ENCODE data around the gene TBCD. TPM values are rescaled to one million over a fixed set of nuclear protein-coding genes. Genes with fewer than 3 reads are reported as not detected.

The TBCD gene
- total RNA-seq, 2 donors from 2014 or later = 72.5 to 80.5 TPM

DNA sequence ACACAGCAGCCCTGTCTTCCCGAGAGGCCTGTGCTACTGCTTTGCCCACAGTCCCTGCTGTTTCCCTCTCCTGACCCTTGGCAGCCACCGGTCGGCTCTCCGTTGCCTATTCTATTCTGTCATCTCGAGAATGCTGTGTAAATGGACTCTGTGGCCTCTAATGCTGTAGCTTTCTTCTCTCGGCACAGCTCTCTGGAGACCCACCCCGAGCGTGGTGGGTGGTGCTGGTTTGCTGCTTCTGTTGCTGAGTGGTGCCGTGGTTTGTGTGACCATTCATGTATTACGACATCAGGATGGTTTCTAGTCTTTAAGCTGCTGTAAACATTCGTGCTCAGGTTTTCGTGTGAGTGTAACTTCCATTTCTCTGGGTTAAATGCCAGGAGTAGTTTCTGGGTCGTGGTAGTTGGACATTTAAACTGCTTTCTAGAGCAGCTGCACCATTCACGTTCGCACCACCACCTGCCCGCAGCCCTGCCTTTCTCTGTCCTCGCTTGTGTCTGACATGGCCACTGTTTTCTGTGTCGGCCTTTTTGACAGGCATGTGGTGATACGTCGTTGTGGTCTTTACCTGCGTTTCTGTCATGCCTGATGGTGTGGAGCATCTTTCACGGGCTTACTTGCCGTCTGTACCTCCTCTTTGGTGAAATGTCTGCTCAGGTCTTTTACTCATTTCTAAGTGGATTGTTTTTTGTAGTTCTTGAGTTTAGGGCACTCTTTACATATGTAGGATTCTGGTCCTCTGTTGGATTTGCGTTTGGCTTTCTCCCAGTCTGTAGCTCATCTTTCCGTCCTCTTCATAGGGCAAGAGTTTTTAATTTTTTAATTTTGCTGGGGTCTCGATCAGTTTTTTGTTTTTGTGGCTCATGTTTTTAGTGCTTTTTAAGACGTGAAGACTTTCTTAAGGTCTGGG lies 135.6 kb downstream of the TBCD start:
- no peak for DNase-seq (ENCODE audit: low spot score)
- intact Hi-C loops (cut with DNase I) = no loop called here

DNA sequence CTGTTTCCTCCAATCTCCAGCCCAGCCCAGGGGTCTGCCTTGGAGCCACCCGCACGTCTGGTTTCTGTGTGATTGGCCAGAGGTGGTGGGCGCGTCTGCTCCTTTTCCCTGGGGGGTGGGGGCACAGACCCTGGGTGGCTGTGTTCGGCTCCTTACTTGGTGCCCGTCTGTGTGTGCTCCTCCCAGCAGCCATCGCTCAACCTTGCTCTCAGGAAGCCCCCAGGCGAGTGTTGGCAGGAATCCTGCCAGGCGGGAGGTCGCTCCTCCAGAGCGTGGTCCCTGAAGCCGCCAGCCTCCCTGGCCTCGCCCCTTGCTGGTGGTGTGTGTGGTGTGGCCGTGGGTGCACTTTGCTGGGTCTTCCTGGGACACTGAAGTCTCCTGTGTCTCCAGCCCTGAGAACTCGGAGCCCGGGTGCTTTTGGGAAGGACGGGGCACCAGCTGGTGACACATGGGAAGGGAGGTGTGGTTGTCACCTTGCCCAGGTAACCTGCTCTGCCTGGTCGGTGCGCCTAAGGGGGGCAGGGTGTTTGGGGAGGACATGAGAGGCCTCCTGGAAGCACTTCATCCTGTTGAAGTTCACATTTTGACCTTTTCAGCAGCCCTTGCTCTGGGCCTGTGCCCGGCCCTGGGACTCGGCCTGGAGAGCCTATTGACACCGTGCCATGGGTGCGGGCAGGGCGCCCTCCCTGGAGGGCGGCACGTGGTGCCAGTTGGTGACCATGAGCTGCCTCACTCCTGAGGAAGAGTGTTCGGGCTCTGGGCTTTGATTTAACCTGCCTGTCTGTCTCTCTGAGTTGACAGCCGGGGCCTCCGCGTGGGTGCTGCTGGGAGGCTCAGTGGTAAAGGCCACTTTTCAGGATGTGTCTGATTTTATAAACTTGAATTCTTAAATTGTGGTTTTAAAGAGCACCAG lies 137.0 kb downstream of the TBCD start:
- intact Hi-C loops (cut with DNase I) = no loop called here
- no peak for DNase-seq (ENCODE audit: low spot score)

DNA sequence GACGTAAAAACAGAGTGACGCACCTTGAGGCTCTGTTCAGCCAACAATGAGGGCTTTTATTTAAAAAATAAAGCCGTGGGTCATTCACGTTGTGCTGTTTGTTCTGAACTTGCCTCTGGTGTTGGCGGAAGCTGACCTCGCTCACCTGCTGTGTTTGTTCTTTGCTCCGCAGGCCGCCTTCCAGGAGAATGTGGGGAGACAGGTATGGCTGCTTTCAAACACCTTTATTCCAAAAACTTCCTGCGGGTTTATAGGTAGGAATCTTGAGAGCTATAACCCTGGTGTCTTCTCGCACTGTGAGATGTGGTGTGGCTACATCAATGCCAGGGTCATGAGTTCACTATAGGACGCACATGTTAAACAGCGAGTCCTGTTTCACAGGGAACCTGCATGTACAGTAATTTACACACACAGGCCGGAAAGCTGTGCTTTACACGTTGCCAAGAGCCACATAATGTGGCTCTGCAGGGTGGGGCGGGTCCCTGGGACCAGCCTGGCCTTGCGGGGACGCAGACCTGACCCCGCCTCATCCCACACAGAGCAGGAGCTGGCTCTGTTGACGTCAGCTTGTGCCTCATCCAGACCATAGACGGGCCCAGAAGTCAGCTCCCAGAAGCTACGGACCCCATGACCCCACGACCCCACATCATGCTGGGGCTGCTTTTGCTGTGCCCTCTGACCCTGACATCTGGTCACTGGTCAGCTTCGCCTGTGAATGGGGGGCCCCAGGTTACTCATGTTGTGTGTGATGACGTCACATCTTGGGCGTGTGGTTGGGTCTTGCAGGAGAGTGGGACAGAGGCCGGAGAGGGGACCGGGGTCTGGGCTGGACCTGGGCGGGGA lies 137.9 kb downstream of the TBCD start:
- intact Hi-C loops (cut with DNase I) = no loop called here

DNA sequence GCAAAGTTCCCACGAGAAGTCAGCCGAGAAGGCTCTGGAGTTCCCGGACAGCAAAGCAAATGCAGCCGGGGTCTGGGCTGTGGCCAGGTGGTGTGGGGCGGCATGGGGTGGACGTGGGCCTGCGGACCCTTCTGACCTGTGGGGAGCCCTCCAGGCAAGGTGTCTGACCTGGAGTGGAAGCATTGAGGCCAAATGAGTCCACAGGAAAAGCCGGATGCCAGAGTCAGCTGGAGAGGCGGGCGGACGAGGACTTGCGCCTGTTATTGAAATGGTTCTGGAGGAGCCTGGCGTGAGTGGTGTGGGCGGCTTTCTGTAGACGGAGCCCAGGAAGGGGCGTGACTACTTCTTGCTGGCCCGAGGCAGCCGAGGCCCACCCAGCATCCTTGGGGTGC lies 138.5 kb downstream of the TBCD start:
- intact Hi-C loops (cut with DNase I) = no loop called here
- DNase-seq (ENCODE audit: low spot score) = no peak

More for the DNA sequence above, 137.9 kb downstream of the TBCD start:
- DNase-seq (ENCODE audit: low spot score) = no peak

DNA sequence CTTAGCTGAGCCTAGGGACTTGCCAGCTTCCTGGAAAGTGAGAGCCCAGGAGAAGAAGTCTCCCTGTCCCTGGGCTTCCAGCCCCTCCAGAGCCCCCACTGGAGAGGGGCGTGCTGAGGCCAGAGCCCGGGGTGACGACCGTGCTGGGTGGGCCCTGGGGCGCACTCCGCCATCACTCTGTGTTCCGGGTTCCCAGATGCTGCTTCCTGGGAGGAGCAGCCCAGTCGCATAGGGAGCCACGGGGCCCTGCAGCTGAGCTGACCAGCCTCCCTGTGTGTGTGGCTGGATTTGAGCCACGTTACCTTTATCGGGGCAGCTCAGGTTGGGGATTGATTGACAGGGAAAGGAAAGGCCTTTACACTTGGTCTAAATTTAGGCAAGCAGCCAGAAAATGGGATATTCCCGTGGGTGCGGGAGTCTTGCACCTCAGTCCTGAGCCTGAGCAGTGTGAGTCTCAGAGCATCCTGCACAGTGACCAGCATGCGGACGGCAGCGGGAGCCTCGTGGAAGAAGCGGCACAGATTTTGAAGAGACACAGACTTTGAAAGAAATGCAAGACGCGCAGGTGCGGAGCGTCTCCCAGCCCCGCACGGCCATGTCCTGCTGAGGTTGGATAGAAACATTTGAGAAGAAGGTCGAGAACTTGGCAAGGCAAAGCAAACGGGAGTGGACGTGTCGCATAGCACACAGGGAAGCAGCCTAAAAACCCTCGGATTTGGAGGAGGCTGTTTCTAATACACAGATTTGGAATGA lies 139.2 kb downstream of the TBCD start:
- DNase-seq (ENCODE audit: low spot score) = no peak
- intact Hi-C loops (cut with DNase I) = no loop called here

DNA sequence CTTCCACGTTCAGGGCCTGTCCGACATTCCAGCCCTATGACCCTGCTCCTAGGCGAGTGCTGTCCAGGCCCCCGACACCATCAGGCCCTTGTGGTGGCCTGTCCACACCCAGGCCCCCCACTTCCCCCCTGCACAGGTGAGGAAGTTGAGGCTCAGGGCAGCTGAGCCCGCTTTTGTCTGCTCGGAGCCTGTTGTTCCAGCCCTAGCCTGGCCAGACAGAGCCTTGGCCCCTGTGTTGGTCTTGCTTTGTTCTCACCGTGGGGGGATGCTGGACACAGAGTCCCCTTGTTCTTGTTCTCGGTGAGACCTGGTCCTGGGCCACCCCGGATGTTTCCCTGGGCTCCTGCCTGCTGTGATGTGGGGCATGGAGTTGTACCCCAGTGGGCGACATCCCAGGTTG lies 140.0 kb downstream of the TBCD start:
- DNase-seq (ENCODE audit: low spot score) = no peak
- intact Hi-C loops (cut with DNase I) = no loop called here

DNA sequence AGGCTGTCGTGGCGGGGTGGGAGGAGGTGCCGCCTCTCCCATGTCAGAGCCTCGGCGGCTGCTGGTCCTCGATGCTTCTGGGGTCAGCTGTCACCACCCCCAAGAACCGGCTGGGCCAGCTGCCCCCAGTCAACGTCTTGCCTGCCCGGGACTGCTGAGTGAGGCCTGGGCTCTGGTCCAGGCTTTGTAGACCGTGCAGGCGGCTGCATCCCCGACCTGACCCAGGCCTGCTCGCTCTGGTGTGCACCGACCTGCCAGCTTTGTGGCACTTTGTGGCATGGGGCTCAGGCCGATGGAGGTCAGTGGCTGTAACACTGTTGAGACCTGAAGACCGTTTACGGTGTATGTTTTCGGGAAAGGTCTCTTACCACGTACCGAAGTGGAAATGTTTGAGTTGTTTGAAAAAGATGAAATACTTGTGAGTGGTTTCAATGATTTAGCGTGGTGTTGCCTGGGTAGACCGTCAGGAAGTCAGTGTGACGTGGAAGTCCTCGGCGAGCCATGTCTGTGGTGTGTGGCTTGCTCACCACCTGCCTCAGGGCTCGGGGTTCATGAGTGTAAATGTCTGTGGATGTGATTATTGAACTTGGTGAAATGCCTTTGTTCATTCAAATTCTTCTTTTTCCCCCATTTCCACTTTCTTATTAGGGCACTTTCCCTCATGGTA lies 141.2 kb downstream of the TBCD start:
- no peak for DNase-seq (ENCODE audit: low spot score)
- intact Hi-C loops (cut with DNase I) = no loop called here

DNA sequence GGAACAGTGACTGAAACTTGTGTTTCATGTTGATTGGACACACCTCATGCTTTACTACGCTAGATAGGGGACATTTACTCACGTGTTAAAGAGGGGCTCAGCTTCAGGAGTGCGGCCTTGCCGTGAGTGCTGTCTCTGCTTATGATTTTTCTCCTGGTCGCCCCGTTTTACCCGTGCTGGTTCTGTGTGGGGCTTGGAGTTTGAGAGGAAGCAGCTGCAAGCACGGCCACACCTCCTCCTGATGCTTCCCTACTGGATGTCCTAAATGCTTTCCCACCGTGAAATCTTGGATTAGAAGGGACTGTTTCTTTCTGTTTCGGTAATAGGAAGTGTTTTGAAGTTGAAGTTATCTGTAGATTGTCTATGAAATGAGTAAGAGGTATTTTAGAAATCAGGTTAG lies 141.9 kb downstream of the TBCD start:
- DNase-seq (ENCODE audit: low spot score) = no peak
- intact Hi-C loops (cut with DNase I) = no loop called here

DNA sequence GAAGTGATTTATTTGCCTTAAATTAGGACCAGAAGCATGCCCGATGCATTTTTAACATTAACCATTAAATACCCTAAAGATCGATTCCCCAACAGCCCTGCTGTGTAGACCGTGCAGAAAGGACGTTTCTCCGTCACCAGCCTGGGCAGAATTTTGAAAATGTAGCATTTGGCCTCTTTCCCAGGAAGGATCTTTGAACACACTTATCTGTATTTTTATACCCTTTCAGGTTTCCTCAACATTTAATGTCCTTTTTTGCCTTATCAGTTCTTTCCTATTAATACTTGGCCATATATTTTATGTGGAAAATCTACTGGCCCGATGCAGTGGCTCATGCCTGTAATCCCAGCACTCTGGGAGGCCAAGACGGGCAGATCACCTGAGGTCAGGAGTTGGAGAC lies 142.5 kb downstream of the TBCD start:
- DNase-seq (ENCODE audit: low spot score) = no peak
- intact Hi-C loops (cut with DNase I) = no loop called here

DNA sequence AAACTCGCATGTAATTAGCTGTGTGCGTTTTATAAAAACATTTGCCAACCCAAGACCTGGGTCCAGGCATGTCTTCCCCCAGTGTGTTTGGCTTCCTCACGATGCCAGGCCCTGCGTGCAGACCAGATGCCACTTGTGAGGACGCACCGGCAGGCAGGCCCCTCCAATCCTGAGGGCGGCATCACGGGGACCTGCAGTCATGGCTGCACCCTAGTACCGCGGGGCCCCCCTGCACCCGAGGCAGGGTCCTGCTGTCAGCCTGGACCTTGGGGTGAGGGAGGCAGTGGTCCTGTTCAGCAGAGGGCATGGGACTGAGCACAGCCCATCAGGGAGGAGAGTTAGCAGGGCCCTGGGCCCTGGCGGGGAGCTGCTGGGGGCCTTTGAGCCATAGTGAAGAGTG lies 143.2 kb downstream of the TBCD start:
- intact Hi-C loops (cut with DNase I) = no loop called here
- no peak for DNase-seq (ENCODE audit: low spot score)

DNA sequence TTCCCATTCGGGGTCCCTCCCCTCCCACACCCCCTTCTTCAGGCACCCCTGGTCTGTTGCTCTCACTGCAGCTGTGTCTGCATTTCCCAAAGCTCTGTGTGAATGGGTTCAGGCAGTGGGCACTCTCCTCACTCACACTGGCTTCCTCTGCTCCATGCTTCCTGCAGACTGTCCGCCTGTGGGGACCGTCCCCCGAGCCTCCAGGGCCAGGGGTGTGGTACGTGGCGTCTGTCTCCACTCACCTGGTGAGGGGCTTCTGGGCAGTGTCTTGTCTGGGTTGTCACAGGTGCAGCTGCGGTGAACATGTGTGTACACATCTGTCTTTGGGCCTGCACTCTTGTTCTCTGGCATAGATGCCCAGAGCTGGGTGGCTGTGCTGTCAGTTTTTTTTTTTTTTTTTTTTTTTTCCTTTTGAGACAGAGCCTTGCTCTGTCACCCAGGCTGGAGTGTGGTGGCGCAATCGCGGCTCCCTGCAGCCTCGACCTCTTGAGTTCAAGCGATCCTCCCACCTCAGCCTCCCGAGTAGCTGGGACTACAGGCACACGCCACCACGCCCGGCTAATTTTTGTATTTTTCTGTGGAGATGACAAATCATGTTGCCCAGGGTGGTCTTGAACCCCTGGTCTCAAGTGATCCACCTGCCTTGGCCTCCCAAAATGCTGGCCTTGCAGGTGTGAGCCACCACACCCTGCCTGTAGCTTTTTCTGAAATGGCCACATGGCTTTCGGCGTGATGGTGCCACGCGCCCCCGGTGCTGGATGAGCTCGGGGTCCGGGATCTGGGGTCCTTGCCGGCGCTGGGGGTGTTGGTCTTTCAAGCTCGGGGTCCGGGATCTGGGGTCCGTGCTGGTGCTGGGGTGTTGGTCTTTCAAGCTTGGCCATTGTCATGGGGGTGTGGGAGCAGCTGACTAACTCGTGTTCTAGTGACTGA lies 144.5 kb downstream of the TBCD start:
- intact Hi-C loops (cut with DNase I) = no loop called here
- DNase-seq (ENCODE audit: low spot score) = no peak

DNA sequence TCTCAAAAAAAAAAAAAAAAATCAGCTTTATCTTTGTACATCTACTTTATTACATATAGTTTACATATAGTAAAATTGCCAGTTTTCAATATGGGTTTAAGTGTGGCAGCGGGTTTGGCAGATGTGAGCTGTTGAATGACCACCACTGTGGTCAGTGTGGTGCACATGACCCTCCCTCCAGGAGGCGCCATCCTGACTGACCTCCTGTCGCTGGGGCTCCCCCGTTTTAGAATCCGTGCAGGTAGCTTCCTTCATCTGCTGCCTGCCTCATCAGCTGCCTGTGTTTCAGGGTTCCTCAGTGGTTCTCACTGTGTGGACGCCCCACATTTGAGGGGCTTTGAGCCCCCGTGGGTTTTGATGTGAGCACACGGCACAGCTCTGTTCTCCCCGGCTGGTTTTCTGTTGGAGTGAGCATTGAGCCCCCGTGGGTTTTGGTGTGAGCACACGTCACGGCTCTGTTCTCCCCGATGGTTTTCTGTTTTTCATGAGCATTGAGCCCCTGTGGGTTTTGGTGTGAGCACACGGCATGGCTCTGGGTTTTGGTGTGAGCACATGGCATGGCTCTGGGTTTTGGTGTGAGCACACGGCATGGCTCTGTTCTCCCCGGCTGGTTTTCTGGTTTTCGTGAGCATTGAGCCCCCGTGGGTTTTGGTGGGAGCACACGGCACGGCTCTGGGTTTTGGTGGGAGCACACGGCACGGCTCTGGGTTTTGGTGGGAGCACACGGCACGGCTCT lies 145.8 kb downstream of the TBCD start:
- intact Hi-C loops (cut with DNase I) = no loop called here
- DNase-seq (ENCODE audit: low spot score) = no peak

DNA sequence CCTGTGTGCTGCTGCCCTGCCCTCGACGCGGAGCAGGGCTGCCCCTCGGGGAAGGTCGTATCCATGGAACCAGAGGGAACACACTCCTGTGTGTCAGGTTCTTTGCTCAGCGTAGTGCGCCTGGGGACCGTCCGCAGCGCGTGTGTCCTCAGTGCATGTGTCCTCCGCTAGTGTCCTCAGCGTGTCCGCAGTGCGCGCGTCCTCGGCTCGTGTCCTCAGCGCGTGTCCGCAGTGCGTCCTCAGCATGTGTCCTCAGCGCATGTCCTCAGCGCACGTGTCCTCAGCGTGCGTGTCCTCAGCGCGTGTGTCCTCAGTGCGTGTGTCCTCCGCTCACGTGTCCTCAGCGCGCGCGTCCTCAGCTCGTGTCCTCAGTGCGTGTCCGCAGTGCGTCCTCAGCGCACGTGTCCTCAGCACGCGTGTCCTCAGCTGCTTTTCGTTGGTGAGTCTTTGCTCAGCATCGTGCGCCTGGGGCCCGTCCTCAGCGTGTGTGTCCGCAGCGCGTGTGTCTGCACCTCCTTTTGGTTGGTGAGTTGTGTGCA lies 147.2 kb downstream of the TBCD start:
- intact Hi-C loops (cut with DNase I) = no loop called here
- no peak for DNase-seq (ENCODE audit: low spot score)

DNA sequence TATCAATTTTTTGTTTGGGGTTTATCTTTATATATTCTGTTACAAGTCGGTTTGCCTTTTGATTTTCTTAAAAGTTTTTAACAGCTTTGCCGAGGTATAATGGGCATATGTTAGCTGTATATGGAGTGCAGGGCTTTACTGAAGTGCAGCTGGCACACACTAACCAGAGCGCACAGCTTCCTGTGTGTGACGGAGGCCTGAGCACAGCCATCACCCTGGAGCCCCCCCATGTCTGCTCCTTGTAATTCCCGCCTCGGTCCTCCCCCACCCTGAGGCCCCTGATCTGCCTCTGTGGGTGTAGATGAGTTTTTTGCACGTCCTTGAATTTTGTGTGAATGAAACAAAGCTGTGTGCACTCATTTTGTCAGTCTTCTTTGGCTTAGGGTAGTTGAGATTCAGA lies 148.1 kb downstream of the TBCD start:
- DNase-seq (ENCODE audit: low spot score) = no peak

DNA sequence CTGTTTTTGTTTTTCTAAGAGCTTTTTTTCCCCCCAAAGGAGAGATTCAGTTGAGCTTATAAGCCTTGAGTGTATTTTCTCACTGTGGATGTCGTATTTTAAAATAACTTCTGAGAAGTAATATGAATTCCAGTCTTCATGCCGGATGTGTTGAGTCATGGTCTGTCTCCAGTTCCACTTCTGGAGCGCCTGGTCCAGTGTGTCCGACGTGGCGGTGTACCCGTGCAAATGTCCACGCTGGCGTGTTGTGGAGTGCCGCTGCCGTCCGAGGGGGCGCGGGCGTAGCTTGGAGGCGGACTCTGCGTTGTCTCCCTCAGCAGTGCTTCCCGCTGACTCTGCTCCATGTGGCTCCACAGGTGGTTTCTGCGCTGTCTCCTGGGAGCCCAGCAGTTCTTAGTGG lies 148.9 kb downstream of the TBCD start:
- intact Hi-C loops (cut with DNase I) = no loop called here

More for the DNA sequence above, 148.1 kb downstream of the TBCD start:
- intact Hi-C loops (cut with DNase I) = no loop called here

DNA sequence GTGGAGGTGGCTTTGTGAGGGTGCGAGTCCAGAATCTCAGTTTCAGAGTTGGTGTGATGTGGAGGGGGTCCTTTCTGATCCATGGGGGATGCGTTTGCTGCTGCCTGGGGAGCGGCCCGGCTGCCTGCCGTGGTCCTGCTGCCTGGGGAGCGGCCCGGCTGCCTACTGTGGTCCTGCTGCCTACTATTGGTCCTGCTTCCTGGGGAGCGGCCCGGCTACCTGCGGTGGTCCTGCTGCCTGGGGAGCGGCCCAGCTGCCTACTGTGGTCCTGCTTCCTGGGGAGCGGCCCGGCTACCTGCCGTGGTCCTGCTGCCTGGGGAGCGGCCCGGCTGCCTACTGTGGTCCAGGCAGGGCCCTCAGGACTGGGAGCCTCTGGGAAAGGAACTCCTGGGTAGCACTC lies 149.5 kb downstream of the TBCD start:
- intact Hi-C loops (cut with DNase I) = no loop called here
- DNase-seq (ENCODE audit: low spot score) = no peak

More for the DNA sequence above, 148.9 kb downstream of the TBCD start:
- no peak for DNase-seq (ENCODE audit: low spot score)

Data from posterior vena cava (tissue), 2 donors.